ENCODE results near the gene SLC13A4.

DNA sequence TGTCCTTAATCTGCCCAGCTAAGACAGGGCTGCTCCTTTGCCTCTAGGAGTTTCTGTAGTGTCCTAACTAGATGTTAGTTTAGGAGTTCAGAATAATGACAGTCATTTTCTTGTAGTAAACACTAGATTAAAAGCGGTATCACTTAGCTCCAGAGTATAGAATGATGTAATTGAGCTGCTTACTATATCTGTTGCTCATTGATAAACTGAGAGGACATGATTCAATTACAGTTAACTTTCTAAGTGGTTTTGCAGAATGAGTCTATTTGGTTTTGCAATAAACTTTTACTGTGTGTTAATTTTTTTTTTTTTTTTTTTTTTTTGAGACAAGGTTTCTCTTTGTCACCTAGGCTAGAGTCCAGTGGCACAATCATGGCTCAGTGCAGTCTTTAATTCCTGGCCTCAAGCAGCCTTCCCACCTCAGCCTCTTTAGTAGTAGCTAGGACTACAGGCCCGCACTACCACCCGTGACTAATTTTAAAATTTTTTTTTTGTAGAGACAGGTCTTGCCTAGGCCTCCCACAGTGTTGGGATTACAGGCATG lies 63.9 kb downstream of the SLC13A4 start:
- TF ChIP-seq CTCF (IDR thresholded peaks at IDR 0.05; ENCODE audit: low read length) (no peak), EZH2 (IDR thresholded peaks at IDR 0.05; ENCODE audit: borderline replicate concordance, low read length) (no peak)
